ENCODE measurements around the gene WHAMM. TPM values are rescaled to one million over a fixed set of nuclear protein-coding genes. Genes with fewer than 3 reads are reported as not detected.
A peak's percentile ranks its signal among the peaks of the same experiment; 100 is the strongest.

The WHAMM gene
- total and polyA plus RNA-seq, 2 of the 4 experiments (the other 2 are of a cell fraction) = 1.4 to 4.1 TPM

GRCh38 chr15:82831894-82832600 is 22.6 kb downstream of the WHAMM start:
- no CpG with 5 or more reads among the region's 5 CpGs for WGBS, 2 experiments (ENCODE audit: extremely low coverage in 2 of 2, insufficient read length in 1 of 2)

More at GRCh38 chr15:82831894-82832600, 22.6 kb downstream of the WHAMM start:
- TF ChIP-seq USF2 (IDR thresholded peaks at IDR 0.05; ENCODE audit: low read depth, low read length) = no peak
- TF ChIP-seq CTCF (conservative IDR thresholded peaks at IDR 0.05; ENCODE audit: low read depth, low read length) = no peak
- H3K23ac ChIP-seq (ENCODE audit: low read depth, low read length) = 0 out of 2 replicates have a peak overlapping the region, but pooled peaks have one; percentile 9
- peaks cover 5% of the 10 kb centered on the region for H3K9me1 ChIP-seq (ENCODE audit: insufficient read depth, low read length)
- no peak overlapping the region for H4K5ac ChIP-seq (ENCODE audit: low read depth, low read length)
- peaks cover 7 to 41% of the 10 kb centered on the region in 2 experiments; a peak in 2 of 4 replicates for H3K79me1 ChIP-seq (ENCODE audit: low read depth in 1 of 2, low read length in 2 of 2)
- H3K4me3 ChIP-seq (ENCODE audit: insufficient read depth, low read depth, low read length) = no peak overlapping the region
- H3K27ac ChIP-seq (ENCODE audit: insufficient read depth, low read length) = no peak overlapping the region
- no peak overlapping the region for H2AK5ac ChIP-seq (ENCODE audit: low read depth, low read length)
- peak overlapping the region; percentile 9; the same call in 1 of the 2 replicates for H2BK20ac ChIP-seq (ENCODE audit: low read depth, low read length)
- no peak overlapping the region for H3K14ac ChIP-seq (replicated peaks; ENCODE audit: low read depth, low read length)
- no peak overlapping the region for H2AFZ ChIP-seq (replicated peaks; ENCODE audit: low read length, poor library complexity)
- peak overlapping the region; percentile 24; the same call in 1 of the 2 replicates for H2BK120ac ChIP-seq (ENCODE audit: low read depth, low read length)
- ChIA-PET POLR2A (ENCODE audit: unreplicated experiment) (no interaction called here), CTCF (no interaction called here)
- peaks cover 52% of the 10 kb centered on the region for H3K36me3 ChIP-seq (ENCODE audit: control insufficient read depth, insufficient read depth, low read length)
- no peak overlapping the region for H4K91ac ChIP-seq (ENCODE audit: insufficient read depth, low read depth, low read length)
- H2BK5ac ChIP-seq (ENCODE audit: low read depth, low read length, poor library complexity, severe bottlenecking) = peak overlapping the region; percentile 15
- peak overlapping the region; percentile 6; the same call in 1 of the 2 replicates for H3K4me2 ChIP-seq (ENCODE audit: low read depth, low read length)
- dilution Hi-C loops (cut with HindIII; ENCODE audit: low sequenced_read_pairs, unreplicated experiment) (no loop called here), intact Hi-C loops (cut with micrococcal nuclease) (loop anchor here (5.0 to 10.0 kb wide), 3 partner anchors 155 to 373 kb away; partner anchors contain the start of genes HDGFL3 and RAMAC), in situ Hi-C loops (cut with MboI; ENCODE audit: low sequenced_read_pairs) (no loop called here)
- no peak overlapping the region for H3K18ac ChIP-seq (ENCODE audit: low read depth, low read length)
- H2BK15ac ChIP-seq (ENCODE audit: low read depth, low read length) = no peak overlapping the region
- no peak for ATAC-seq (ENCODE audit: low read depth)
- H2AK9ac ChIP-seq (replicated peaks; ENCODE audit: low read depth, low read length, poor library complexity) = no peak overlapping the region
- no peak overlapping the region for H3K9ac ChIP-seq (ENCODE audit: low read depth, low read length)
- no TSS peak for BruUV-seq (replicated peaks)
- H3K56ac ChIP-seq (ENCODE audit: extremely low read depth, insufficient read depth, low read length) = no peak overlapping the region
- peaks cover 10% of the 10 kb centered on the region for H3K4me1 ChIP-seq (ENCODE audit: control insufficient read depth, insufficient read depth, low read length)
- H3K9me3 ChIP-seq (ENCODE audit: control insufficient read depth, insufficient read depth, low read length) = no peaks in the 10 kb centered on the region
- peak overlapping the region; percentile 3; the same call in 1 of the 2 replicates for H3K4ac ChIP-seq (ENCODE audit: low read depth, low read length)
- H4K8ac ChIP-seq (ENCODE audit: low read depth in 2 of 2, low read length in 2 of 2) = no peak overlapping the region; a peak in 1 of 4 replicates
- DNase-seq = no peak
- H4K20me1 ChIP-seq (ENCODE audit: insufficient read depth, low read length) = peaks cover 9% of the 10 kb centered on the region
- H3K27me3 ChIP-seq (ENCODE audit: control insufficient read depth, insufficient read depth, low read length) = no peaks in the 10 kb centered on the region
